Tongue (tissue), 2 donors: ENCODE results near the gene ATG7. TPM values are rescaled to one million over a fixed set of nuclear protein-coding genes. Genes with fewer than 3 reads are reported as not detected.
A peak's percentile ranks its signal among the peaks of the same experiment; 100 is the strongest.
"Not testable (repeated sequence)": the region's sequence is repeated elsewhere in the genome, so short reads cannot be mapped to it uniquely, and the experiment has no call there.

ENCODE experiments used
- DNase-seq: peaks from one replicate; pipeline ENCODE4 v3.0.0-alpha.2; 2015
- total RNA-seq: library from RNA; depleted of rRNA; stranded (reverse); fragments of >200 nt; gene quantifications from one replicate; pipeline ENCODE4 v1.2.3, GENCODE V29; 2014

The ATG7 gene
- total RNA-seq, 1 donor from 2014 or later = 80.2 TPM

- no peak for DNase-seq
These were observed 17.3 kb upstream of the ATG7 start for GRCh38 chr3:11254876-11255275.

GRCh38 chr3:11255537-11255936 lies 16.7 kb upstream of the ATG7 start:
- DNase-seq = not testable (repeated sequence)

- DNase-seq = no peak
These were observed 13.2 kb upstream of the ATG7 start for GRCh38 chr3:11258958-11259357.

GRCh38 chr3:11260460-11260859 lies 11.7 kb upstream of the ATG7 start:
- DNase-seq = no peak

GRCh38 chr3:11269007-11269406 lies 3.2 kb upstream of the ATG7 start:
- no peak for DNase-seq

GRCh38 chr3:11272906-11273574 lies 843 bp downstream of the ATG7 start:
- DNase-seq = no peak

GRCh38 chr3:11273891-11274291 lies 1.7 kb downstream of the ATG7 start:
- peak; percentile 30 for DNase-seq

- DNase-seq = no peak
These were observed 2.5 kb downstream of the ATG7 start for GRCh38 chr3:11274566-11275142.

GRCh38 chr3:11275926-11276325 lies 3.7 kb downstream of the ATG7 start:
- no peak for DNase-seq

GRCh38 chr3:11276901-11277300 lies 4.7 kb downstream of the ATG7 start:
- no peak for DNase-seq

- peak; percentile 83 for DNase-seq
These were observed 10.3 kb downstream of the ATG7 start for GRCh38 chr3:11282250-11283138.

GRCh38 chr3:11283139-11283475 lies 10.9 kb downstream of the ATG7 start:
- DNase-seq = no peak

GRCh38 chr3:11284011-11284410 lies 11.8 kb downstream of the ATG7 start:
- no peak for DNase-seq

- DNase-seq = no peak
These were observed 13.3 kb downstream of the ATG7 start for GRCh38 chr3:11285471-11285870.

GRCh38 chr3:11287404-11287803 lies 15.2 kb downstream of the ATG7 start:
- no peak for DNase-seq

- DNase-seq = no peak
These were observed 15.9 kb downstream of the ATG7 start for GRCh38 chr3:11288021-11288491.

- DNase-seq = peak; percentile 24
These were observed 16.8 kb downstream of the ATG7 start for GRCh38 chr3:11288786-11289637.

GRCh38 chr3:11289864-11290263 lies 17.7 kb downstream of the ATG7 start:
- DNase-seq = no peak

- no peak for DNase-seq
These were observed 18.8 kb downstream of the ATG7 start for GRCh38 chr3:11290743-11291680.

GRCh38 chr3:11291808-11292207 lies 19.6 kb downstream of the ATG7 start:
- DNase-seq = no peak

- DNase-seq = no peak
These were observed 24.9 kb downstream of the ATG7 start for GRCh38 chr3:11297126-11297525.
